Effector memory CD8-positive, alpha-beta T cell (primary cell): ENCODE results near the gene APOBR.
"Not testable (repeated sequence)": the region's sequence is repeated elsewhere in the genome, so short reads cannot be mapped to it uniquely, and the experiment has no call there.

Source experiments
- ATAC-seq: fragments of 150-1000 bp; cut with Tn5 transposase; replicated peaks from 2 replicates; pipeline ENCODE4 v1.10.0; 2021; ENCODE audit warnings: mild to moderate bottlenecking, moderate library complexity
- DNase-seq, 3 experiments: peaks; one replicate each; pipeline ENCODE4 v3.0.0; 2021
- H3K27ac Mint-ChIP-seq, 2 donors: one replicate each; pipeline ENCODE4 v1.8.0; 2022; ENCODE audit warnings: mild to moderate bottlenecking in 2 of 2, mixed read lengths in 2 of 2, moderate library complexity in 2 of 2
- H3K27me3 Mint-ChIP-seq, 2 donors: one replicate each; pipeline ENCODE4 v1.8.0; 2022; ENCODE audit warnings: mixed read lengths in 2 of 2
- H3K36me3 Mint-ChIP-seq: one replicate; pipeline ENCODE4 v1.8.0; 2022; ENCODE audit warnings: mild to moderate bottlenecking, moderate library complexity, mixed read lengths; ENCODE audit not compliant: insufficient read depth
- H3K4me1 Mint-ChIP-seq, 2 donors: one replicate each; pipeline ENCODE4 v1.8.0; 2022; ENCODE audit warnings: low read depth in 2 of 2, mixed read lengths in 2 of 2
- H3K4me3 Mint-ChIP-seq, 2 donors: one replicate each; pipeline ENCODE4 v1.8.0; 2022; ENCODE audit warnings: mild to moderate bottlenecking in 2 of 2, mixed read lengths in 2 of 2, moderate library complexity in 2 of 2
- H3K9me3 Mint-ChIP-seq, 2 donors: one replicate each; pipeline ENCODE4 v1.8.0; 2022; ENCODE audit warnings: mixed read lengths in 2 of 2
- total RNA-seq, 9 experiments: gene quantifications; one replicate each; lab custom pipeline; 2026; lab: John Stamatoyannopoulos, UW

APOBR gene, protein sequence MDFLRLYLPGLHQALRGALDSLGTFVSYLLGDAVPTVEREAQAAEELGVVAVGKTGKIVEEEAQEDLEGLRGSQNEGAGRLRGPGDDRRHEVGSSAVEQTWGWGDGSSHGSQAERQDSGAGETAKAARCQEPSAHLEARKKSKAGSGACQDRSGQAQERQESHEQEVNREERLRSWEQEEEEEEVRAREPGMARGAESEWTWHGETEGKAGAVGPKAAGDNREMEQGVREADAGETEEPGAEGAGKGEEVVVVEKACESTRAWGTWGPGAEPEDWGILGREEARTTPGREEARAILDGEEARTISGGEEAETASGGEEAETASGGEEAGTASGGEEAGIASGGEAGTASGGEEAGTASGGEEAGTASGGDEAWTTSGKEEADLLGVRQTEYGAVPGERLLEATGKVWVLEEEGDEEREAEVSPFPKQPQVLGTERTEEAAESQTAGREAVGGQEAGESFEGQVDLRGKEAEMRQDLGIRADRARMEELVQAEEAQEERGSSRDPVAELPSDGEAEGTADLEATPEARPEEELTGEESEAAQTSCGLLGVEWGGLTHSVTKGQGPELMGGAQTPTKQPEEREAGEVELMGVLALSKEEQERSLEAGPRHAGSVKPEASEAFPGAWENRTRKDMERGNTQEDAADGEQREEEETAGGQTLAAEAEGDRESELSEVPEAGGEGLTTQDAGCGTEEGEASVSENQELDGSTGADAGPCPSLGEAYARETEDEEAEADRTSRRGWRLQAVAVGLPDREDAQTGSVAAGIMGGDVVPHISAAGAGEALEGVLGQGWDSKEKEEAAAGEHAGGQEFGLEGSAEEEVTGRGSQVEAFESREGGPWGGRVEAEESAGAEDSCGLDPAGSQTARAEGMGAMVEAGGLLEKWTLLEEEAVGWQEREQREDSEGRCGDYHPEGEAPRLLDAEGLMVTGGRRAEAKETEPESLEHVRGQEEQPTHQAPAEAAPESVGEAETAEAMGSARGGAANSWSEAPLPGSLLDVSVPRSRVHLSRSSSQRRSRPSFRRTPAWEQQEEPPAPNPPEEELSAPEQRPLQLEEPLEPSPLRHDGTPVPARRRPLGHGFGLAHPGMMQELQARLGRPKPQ
- 2.5 to 47.7 (median 8.1) reads per million in 9 experiments for total RNA-seq

DNA sequence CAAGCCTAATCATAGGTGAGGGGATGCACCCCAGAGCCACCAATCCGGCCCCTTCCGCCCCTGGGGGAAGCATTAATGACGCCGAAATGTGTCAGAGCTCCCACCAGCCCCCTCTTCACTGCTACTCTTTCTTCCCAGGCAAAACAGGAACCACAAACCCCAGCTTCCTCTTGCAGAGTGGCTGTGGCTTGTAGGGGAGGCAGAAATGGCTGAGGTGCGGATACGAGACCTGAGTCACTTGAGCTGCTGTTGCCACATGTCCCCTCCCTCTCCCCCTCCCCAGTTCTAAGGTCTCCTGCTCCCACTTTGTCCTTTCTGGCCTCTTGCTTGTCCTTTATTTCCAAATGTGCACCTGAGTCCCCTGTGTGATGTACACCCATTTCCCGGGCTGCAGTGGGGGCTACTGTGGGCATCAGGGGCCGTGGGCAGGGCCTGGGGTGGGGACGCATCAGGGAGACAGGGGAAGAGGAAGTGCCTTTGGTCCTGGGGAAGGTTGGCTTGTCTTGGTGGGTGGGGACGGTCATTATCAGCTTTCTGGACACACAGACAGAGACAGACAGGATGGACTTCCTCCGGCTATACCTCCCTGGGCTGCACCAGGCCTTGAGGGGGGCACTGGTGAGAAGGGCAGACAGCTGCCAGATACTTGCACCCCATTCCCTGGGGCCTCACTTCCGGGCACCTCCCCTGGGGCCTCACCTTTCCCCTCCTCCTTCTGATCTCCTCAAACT, at the start of gene APOBR:
APOBR (plus strand) TSS at position 523 of the 731 bp plus-strand sequence; CDS start at position 562, 39 bp downstream.
- Mint-ChIP-seq H3K9me3 (no peaks in the 10 kb centered on the region), H3K27me3 (no peaks in the 10 kb centered on the region), H3K4me3 (peak within 1 kb of the TSS; percentile 91 to 97), H3K4me1 (peaks cover 57 to 65% of the 10 kb centered on the region in 2 donors), H3K27ac (peak within 1 kb of the TSS; percentile 98), H3K36me3 (peaks cover 31% of the 10 kb centered on the region)
- DNase-seq (peak; percentile 82 to 87 (median 86)), ATAC-seq (peak; percentile 84)

GRCh38 chr16:28446388-28446787, 48.1 kb upstream of the APOBR start:
- H3K27ac Mint-ChIP-seq, H3K27me3 Mint-ChIP-seq, H3K4me1 Mint-ChIP-seq, H3K36me3 Mint-ChIP-seq, DNase-seq, ATAC-seq, H3K4me3 Mint-ChIP-seq, H3K9me3 Mint-ChIP-seq: not testable (repeated sequence)

GRCh38 chr16:28447081-28447480, 47.4 kb upstream of the APOBR start:
- DNase-seq, H3K4me3 Mint-ChIP-seq, H3K36me3 Mint-ChIP-seq: not testable (repeated sequence)

DNA sequence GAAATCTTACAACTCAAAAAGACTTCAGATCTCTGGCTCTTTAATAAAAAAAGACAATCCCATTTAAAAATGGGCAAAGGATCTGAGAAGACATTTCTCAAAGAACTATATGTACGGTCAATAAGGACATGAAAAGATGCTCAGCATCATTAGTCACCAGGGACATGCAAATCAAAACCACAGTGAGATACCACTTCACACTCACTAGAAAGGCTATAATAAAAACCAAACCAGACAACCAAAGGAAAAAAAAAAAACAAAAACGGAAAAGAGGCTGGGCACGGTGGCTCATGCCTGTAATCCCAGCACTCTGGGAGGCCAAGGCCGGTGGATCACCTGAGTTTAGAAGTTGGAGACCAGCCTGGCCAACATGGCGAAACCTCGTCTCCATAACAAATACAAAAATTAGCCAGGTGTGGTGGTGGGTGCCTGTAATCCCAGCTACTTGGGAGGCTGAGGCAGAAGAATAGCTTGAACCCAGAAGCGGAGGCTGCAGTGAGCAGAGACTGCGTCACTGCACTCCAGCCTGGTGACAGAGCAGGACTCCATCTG, 20.7 kb upstream of the APOBR start:
- Mint-ChIP-seq H3K4me3 (no peak overlapping the region), H3K27me3 (no peaks in the 10 kb centered on the region), H3K27ac (peak overlapping the region; percentile 61 to 79), H3K4me1 (peaks cover 6 to 13% of the 10 kb centered on the region in 2 donors), H3K9me3 (no peaks in the 10 kb centered on the region), H3K36me3 (peaks cover 27% of the 10 kb centered on the region)
- peak; percentile 46 for ATAC-seq
- no peak for DNase-seq

More at GRCh38 chr16:28447081-28447480, 47.4 kb upstream of the APOBR start:
- not testable (repeated sequence) for ATAC-seq, H3K27me3 Mint-ChIP-seq, H3K9me3 Mint-ChIP-seq, H3K4me1 Mint-ChIP-seq, H3K27ac Mint-ChIP-seq

DNA sequence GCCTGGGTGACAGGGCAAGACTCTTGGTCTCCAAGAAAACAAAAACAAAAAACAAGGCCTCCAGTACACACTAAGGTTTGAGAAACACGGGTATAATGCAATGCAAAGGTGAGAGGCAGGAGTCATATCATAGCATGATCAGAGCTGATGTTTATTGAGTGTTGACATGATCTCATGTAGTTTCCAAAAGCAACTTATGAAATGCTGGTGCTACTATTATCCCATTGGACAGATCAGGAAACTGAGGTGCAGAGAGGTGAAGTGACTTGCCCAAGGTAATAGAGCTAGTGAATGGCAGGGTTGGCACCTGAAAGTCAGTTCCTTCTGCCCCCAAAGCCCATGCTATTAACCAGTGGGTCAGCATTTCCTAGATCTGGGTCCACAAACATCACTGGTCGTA, 19.2 kb upstream of the APOBR start:
- H3K27me3 Mint-ChIP-seq: no peaks in the 10 kb centered on the region
- ATAC-seq: no peak
- H3K36me3 Mint-ChIP-seq: peaks cover 35% of the 10 kb centered on the region
- peaks cover 6 to 13% of the 10 kb centered on the region in 2 donors for H3K4me1 Mint-ChIP-seq
- DNase-seq: no peak
- no peak overlapping the region for H3K4me3 Mint-ChIP-seq
- peak overlapping the region; percentile 79 to 88 for H3K27ac Mint-ChIP-seq
- no peaks in the 10 kb centered on the region for H3K9me3 Mint-ChIP-seq

- H3K4me3 Mint-ChIP-seq: no peak overlapping the region
- no peaks in the 10 kb centered on the region for H3K27me3 Mint-ChIP-seq
- no peaks in the 10 kb centered on the region for H3K9me3 Mint-ChIP-seq
- peaks cover 52% of the 10 kb centered on the region for H3K36me3 Mint-ChIP-seq
- ATAC-seq: no peak
- no peak for DNase-seq
- peaks cover 6 to 13% of the 10 kb centered on the region in 2 donors for H3K4me1 Mint-ChIP-seq
- no peak overlapping the region for H3K27ac Mint-ChIP-seq
Observed at GRCh38 chr16:28477311-28477920, 17.0 kb upstream of the APOBR start.

DNA sequence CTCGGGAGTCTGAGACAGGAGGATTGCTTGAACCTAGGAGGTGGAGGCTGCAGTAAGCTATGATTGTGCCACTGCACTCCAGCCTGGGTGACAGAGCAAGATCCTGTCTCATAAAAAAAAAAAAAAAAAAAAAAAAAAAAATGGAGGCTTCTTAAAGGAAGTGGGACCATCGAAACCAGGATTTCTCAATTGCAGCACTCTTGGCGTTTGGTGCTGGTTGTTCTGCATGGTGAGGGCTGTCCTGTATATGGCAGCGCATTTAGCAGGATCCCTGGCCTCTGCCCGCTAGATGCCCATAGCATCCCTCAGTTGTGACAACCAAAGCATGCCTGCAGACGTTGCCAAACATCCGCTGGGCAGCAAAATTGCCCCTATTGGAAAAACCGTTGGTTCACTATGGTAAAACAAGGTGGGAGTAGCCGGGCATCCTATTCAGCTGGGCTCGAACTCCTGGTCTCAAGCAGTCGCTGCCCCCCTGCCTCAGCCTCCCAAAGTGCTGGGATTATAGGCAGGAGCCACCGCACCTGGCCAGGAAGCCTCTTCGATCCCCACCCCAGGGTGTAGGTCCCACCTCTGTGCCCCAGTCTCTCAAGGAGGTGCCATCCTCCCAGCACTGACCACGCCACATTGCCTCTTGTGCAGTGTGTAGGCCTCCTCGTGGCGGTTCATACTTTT, 15.8 kb upstream of the APOBR start:
- ATAC-seq (no peak), DNase-seq (no peak)
- H3K27ac Mint-ChIP-seq: no peak overlapping the region
- no peaks in the 10 kb centered on the region for H3K9me3 Mint-ChIP-seq
- H3K27me3 Mint-ChIP-seq: no peaks in the 10 kb centered on the region
- peaks cover 2 to 11% of the 10 kb centered on the region in 2 donors for H3K4me1 Mint-ChIP-seq
- no peak overlapping the region for H3K4me3 Mint-ChIP-seq
- peaks cover 63% of the 10 kb centered on the region for H3K36me3 Mint-ChIP-seq

DNA sequence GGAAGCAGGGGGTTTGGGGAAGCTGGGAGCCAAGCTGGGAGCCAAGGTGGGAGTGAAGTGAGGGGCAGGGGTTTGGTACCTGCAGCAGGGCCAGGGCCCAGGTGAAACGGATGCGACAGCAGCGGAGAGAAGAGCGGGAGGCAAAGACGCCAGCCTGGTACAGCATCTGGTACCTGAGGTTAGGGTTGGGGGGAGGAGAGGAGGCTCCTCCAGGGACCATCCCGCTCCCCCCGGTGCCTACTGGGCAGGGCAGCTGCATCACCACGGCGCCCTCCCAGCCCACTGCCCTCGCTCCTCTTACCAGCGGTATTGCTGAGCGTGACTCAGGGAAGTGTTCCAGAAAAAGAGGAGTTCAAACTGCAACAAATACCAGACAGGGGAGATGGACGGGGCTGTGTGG, 12.4 kb upstream of the APOBR start:
- Mint-ChIP-seq H3K4me3 (no peak overlapping the region), H3K9me3 (no peaks in the 10 kb centered on the region), H3K4me1 (peaks cover 7 to 8% of the 10 kb centered on the region in 2 donors), H3K27ac (peak overlapping the region in 1 of 2 donors; percentile 61), H3K36me3 (peaks cover 82% of the 10 kb centered on the region), H3K27me3 (no peaks in the 10 kb centered on the region)
- ATAC-seq (no peak), DNase-seq (no peak)

DNA sequence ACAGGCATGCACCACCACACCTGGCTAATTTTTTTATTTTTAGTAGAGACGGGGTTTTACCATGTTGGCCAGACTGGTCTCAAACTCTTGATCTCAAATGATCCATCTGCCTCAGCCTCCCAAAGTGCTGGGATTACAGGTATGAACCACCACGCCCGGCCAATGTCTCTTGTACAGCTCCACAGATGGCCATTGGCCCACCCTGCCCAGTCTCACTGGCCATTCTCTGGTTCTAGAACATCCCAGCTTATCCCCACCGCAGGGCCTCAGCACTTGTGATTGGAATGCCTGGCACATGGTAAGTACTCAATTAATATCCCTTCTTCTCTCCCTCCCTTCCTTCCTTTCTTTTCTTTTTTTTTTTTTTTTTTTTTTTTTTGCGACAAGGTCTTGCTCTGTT, 11.1 kb upstream of the APOBR start:
- H3K9me3 Mint-ChIP-seq, H3K4me3 Mint-ChIP-seq, ATAC-seq, DNase-seq, H3K27me3 Mint-ChIP-seq: not testable (repeated sequence)
- peak overlapping the region; percentile 46 to 76 for H3K27ac Mint-ChIP-seq
- peaks cover 11 to 15% of the 10 kb centered on the region in 2 donors for H3K4me1 Mint-ChIP-seq
- H3K36me3 Mint-ChIP-seq: peaks cover 78% of the 10 kb centered on the region

DNA sequence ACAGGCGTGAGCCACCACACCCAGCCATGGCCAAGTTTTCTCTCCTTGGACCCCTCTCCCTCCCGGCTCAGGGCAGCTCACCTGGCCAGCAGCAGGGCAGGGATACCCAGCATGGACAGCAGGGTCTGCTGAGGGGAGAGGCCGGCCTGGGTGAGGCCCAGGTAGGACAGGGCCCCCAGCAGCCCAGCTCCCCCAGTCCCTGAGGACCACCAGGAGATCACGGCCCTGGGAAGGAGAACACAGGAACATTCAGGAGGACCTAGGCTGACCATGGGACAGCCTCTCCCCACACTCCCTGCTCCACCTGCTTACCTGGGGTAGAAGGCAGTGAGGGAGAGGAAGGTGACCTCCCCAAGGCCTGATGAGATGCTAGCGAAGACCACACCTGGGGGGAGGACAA, 8.2 kb upstream of the APOBR start:
- Mint-ChIP-seq H3K27ac (no peak overlapping the region), H3K9me3 (no peaks in the 10 kb centered on the region), H3K27me3 (no peaks in the 10 kb centered on the region), H3K4me1 (peaks cover 21 to 26% of the 10 kb centered on the region in 2 donors), H3K36me3 (peaks cover 70% of the 10 kb centered on the region), H3K4me3 (no peak overlapping the region)
- DNase-seq (no peak), ATAC-seq (no peak)

- ATAC-seq (no peak), DNase-seq (no peak)
- Mint-ChIP-seq H3K4me3 (peak overlapping the region; percentile 91 to 97), H3K9me3 (no peaks in the 10 kb centered on the region), H3K4me1 (peaks cover 62 to 64% of the 10 kb centered on the region in 2 donors), H3K36me3 (peaks cover 39% of the 10 kb centered on the region), H3K27me3 (no peaks in the 10 kb centered on the region), H3K27ac (peak overlapping the region; percentile 98 to 99)
Observed at GRCh38 chr16:28491230-28491969, 3.0 kb upstream of the APOBR start.
